ENCODE data around the gene TANK. TPM values are rescaled to one million over a fixed set of nuclear protein-coding genes. Genes with fewer than 3 reads are reported as not detected.

TANK gene
- total and polyA plus RNA-seq, 4 donors: 17.2 to 62.1 (median 42.3) TPM

DNA sequence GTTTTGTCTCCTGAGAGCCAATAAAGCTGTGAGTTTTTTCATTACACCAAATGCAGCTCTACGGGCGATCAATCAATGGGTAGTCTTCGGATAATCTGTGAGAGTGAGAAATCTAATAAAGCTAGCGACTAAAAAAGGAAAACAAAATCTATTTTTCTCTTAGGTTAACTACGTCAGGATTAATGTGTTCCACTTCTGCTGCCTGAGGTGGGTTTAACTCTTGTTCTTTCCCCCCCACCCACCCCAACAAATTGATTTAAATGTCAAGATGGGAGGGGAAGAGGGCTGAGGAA, 85.0 kb downstream of the TANK start (continued):
- TF ChIP-seq, protein P1, sequence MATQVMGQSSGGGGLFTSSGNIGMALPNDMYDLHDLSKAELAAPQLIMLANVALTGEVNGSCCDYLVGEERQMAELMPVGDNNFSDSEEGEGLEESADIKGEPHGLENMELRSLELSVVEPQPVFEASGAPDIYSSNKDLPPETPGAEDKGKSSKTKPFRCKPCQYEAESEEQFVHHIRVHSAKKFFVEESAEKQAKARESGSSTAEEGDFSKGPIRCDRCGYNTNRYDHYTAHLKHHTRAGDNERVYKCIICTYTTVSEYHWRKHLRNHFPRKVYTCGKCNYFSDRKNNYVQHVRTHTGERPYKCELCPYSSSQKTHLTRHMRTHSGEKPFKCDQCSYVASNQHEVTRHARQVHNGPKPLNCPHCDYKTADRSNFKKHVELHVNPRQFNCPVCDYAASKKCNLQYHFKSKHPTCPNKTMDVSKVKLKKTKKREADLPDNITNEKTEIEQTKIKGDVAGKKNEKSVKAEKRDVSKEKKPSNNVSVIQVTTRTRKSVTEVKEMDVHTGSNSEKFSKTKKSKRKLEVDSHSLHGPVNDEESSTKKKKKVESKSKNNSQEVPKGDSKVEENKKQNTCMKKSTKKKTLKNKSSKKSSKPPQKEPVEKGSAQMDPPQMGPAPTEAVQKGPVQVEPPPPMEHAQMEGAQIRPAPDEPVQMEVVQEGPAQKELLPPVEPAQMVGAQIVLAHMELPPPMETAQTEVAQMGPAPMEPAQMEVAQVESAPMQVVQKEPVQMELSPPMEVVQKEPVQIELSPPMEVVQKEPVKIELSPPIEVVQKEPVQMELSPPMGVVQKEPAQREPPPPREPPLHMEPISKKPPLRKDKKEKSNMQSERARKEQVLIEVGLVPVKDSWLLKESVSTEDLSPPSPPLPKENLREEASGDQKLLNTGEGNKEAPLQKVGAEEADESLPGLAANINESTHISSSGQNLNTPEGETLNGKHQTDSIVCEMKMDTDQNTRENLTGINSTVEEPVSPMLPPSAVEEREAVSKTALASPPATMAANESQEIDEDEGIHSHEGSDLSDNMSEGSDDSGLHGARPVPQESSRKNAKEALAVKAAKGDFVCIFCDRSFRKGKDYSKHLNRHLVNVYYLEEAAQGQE (IDR thresholded peaks at IDR 0.05): no peak

DNA sequence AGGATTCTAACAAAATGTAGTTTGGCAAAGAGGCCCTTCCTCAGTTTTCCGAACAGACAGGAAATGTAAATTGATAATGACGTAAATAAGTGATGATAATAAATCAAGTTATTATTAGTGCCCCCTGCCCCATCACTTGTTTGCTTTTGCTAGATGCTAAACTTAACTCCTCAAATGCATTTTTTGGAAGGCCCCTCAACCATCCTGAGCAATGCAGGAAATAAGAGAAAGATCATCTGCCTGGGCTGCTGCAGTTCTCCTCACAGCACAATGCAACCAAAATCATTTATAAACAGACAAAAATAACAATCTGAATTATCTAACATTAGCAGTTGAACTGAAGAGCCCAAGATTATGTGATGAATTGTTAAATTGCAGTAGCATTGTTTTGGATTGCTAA, 85.4 kb downstream of the TANK start:
- no peak overlapping the region for H3K27ac ChIP-seq (ENCODE audit: low read depth in 1 of 2, low read length in 2 of 2)
- H3K27me3 ChIP-seq (ENCODE audit: control insufficient read depth in 4 of 4, insufficient read depth in 4 of 4, low read length in 3 of 4): no peaks in the 10 kb centered on the region
- H3K4me1 ChIP-seq (ENCODE audit: control insufficient read depth in 4 of 4, insufficient read depth in 4 of 4, low read length in 3 of 4): peaks cover 0 to 4% (median 1%) of the 10 kb centered on the region in 4 donors
- WGBS: 59% methylated on average over 2 of the region's 2 CpGs
- no peaks in the 10 kb centered on the region for H3K36me3 ChIP-seq (ENCODE audit: control insufficient read depth in 4 of 4, insufficient read depth in 3 of 4, low read depth in 1 of 4, low read length in 3 of 4)
- peak overlapping the region in 1 of 2 donors; percentile 53 for H3K9ac ChIP-seq (ENCODE audit: low read depth in 1 of 2, low read length in 2 of 2)
- no peaks in the 10 kb centered on the region for H3K9me3 ChIP-seq (ENCODE audit: control insufficient read depth in 4 of 4, low read length in 3 of 4)
- TF ChIP-seq FOXA2 (IDR thresholded peaks at IDR 0.05) (no peak), HNF4A (conservative IDR thresholded peaks at IDR 0.05) (no peak), RXRA (IDR thresholded peaks at IDR 0.05) (no peak), NR2F2 (IDR thresholded peaks at IDR 0.05) (no peak), HNF4G (IDR thresholded peaks at IDR 0.05) (no peak), TAF1 (conservative IDR thresholded peaks at IDR 0.05) (no peak), JUND (IDR thresholded peaks at IDR 0.05) (no peak)
- TF ChIP-seq, protein P2, sequence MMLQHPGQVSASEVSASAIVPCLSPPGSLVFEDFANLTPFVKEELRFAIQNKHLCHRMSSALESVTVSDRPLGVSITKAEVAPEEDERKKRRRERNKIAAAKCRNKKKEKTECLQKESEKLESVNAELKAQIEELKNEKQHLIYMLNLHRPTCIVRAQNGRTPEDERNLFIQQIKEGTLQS (IDR thresholded peaks at IDR 0.05): no peak
- TF ChIP-seq, protein P1 (IDR thresholded peaks at IDR 0.05): no peak
- TF ChIP-seq, protein P3, sequence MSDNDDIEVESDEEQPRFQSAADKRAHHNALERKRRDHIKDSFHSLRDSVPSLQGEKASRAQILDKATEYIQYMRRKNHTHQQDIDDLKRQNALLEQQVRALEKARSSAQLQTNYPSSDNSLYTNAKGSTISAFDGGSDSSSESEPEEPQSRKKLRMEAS (IDR thresholded peaks at IDR 0.05): no peak
- TF ChIP-seq, protein P4, sequence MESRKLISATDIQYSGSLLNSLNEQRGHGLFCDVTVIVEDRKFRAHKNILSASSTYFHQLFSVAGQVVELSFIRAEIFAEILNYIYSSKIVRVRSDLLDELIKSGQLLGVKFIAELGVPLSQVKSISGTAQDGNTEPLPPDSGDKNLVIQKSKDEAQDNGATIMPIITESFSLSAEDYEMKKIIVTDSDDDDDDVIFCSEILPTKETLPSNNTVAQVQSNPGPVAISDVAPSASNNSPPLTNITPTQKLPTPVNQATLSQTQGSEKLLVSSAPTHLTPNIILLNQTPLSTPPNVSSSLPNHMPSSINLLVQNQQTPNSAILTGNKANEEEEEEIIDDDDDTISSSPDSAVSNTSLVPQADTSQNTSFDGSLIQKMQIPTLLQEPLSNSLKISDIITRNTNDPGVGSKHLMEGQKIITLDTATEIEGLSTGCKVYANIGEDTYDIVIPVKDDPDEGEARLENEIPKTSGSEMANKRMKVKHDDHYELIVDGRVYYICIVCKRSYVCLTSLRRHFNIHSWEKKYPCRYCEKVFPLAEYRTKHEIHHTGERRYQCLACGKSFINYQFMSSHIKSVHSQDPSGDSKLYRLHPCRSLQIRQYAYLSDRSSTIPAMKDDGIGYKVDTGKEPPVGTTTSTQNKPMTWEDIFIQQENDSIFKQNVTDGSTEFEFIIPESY (IDR thresholded peaks at IDR 0.05): no peak
- no peak for DNase-seq (ENCODE audit: low spot score)
- peak overlapping the region in 1 of 3 donors; percentile 64 for H3K4me3 ChIP-seq (ENCODE audit: low read depth in 1 of 3, low read length in 3 of 3)

DNA sequence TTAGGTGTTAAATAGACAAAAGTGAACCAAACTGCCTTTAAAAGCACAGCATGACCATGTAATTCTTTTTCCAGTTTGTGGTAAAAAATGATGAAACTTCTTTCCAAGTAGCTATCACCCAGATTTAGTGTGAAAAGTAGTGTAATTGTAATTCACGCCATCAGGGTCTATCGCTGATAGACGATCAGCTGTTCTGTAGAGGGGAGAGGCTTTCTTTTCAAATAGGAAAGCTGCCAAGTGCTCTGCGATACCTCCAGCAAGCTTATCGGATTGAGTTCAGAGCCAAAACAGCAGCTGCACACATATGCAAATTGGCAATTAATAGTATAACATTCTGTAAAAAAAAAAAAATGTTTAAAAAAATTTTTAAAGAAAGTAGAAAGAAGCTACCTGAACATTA, 86.1 kb downstream of the TANK start:
- no peak overlapping the region for H3K9ac ChIP-seq (ENCODE audit: low read depth in 1 of 2, low read length in 2 of 2)
- no peaks in the 10 kb centered on the region for H3K27me3 ChIP-seq (ENCODE audit: control insufficient read depth in 4 of 4, insufficient read depth in 4 of 4, low read length in 3 of 4)
- H3K4me3 ChIP-seq (ENCODE audit: low read depth in 1 of 3, low read length in 3 of 3): no peak overlapping the region
- no peaks in the 10 kb centered on the region for H3K36me3 ChIP-seq (ENCODE audit: control insufficient read depth in 4 of 4, insufficient read depth in 3 of 4, low read depth in 1 of 4, low read length in 3 of 4)
- DNase-seq (ENCODE audit: low spot score): no peak
- WGBS: 78% methylated on average over 5 of the region's 5 CpGs
- peaks cover 0 to 6% (median 1%) of the 10 kb centered on the region in 4 donors for H3K4me1 ChIP-seq (ENCODE audit: control insufficient read depth in 4 of 4, insufficient read depth in 4 of 4, low read length in 3 of 4)
- H3K9me3 ChIP-seq (ENCODE audit: control insufficient read depth in 4 of 4, low read length in 3 of 4): no peaks in the 10 kb centered on the region
- no peak overlapping the region for H3K27ac ChIP-seq (ENCODE audit: low read depth in 1 of 2, low read length in 2 of 2)
- TF ChIP-seq GABPA (IDR thresholded peaks at IDR 0.05 in 1 of 2, conservative IDR thresholded peaks at IDR 0.05 in 1 of 2) (no peak), SP1 (IDR thresholded peaks at IDR 0.05) (no peak)
- TF ChIP-seq, protein P5, sequence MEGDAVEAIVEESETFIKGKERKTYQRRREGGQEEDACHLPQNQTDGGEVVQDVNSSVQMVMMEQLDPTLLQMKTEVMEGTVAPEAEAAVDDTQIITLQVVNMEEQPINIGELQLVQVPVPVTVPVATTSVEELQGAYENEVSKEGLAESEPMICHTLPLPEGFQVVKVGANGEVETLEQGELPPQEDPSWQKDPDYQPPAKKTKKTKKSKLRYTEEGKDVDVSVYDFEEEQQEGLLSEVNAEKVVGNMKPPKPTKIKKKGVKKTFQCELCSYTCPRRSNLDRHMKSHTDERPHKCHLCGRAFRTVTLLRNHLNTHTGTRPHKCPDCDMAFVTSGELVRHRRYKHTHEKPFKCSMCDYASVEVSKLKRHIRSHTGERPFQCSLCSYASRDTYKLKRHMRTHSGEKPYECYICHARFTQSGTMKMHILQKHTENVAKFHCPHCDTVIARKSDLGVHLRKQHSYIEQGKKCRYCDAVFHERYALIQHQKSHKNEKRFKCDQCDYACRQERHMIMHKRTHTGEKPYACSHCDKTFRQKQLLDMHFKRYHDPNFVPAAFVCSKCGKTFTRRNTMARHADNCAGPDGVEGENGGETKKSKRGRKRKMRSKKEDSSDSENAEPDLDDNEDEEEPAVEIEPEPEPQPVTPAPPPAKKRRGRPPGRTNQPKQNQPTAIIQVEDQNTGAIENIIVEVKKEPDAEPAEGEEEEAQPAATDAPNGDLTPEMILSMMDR (IDR thresholded peaks at IDR 0.05; ENCODE audit: low read depth, low read length, missing input control): no peak
- TF ChIP-seq, protein P2 (IDR thresholded peaks at IDR 0.05): no peak
- TF ChIP-seq, protein P3 (IDR thresholded peaks at IDR 0.05): no peak
- TF ChIP-seq, protein P4 (IDR thresholded peaks at IDR 0.05): no peak
